HG03060 (cell line): ENCODE results near the gene FBXO42.

Experiments used
- ATAC-seq: cut with Tn5 transposase; IDR thresholded peaks from one replicate; pipeline ENCODE4 v1.9.1; 2021; ENCODE audit warnings: low read depth, moderate number of reproducible peaks; ENCODE audit not compliant: unreplicated experiment

FBXO42 gene

DNA sequence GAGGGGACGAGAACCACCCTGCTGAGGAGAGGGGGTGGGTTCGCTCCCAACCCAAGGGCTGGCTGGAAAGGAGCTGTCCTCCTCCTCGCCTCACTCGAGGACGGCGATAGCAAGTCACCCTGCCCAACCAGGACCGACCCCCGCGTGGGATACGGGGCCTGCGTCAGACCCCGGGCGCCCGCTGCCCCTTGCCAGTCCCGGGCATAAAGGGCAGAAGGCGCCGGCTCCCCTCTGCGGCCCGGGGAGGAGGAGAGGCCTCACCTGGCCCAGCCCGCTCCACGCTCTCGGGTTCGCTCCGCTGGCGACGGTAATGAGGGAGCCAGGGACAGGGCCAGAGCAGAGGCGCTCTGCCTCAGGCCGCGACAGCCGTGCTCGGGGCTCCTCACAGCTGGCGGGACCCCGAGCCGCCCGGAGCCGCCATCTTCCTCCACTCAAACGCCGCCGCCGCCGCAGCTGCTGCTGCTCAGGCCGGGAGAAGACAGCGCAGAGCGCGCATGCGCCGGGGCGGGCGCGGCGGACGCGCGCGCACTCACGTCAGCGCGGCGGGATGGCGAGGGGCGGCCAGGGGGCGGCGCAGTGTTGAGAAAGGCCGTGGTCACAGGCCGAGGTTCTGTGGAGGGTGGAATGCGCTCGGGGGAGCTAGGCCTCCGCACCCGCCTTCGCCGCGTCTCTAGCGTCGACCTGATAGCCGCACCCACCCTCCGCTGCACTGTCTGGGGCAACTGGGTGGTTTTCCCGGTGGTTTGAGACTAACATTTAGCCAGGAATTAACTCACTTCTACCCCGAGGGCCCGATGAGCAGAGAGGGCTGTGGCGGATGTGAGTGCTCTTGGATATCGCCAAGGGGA lies at the start of gene FBXO42:
FBXO42 (minus strand) TSS at position 487 of the 848 bp plus-strand sequence. CDS start 37,062 bp downstream, outside the sequence.
- ATAC-seq: peak; percentile 81

DNA sequence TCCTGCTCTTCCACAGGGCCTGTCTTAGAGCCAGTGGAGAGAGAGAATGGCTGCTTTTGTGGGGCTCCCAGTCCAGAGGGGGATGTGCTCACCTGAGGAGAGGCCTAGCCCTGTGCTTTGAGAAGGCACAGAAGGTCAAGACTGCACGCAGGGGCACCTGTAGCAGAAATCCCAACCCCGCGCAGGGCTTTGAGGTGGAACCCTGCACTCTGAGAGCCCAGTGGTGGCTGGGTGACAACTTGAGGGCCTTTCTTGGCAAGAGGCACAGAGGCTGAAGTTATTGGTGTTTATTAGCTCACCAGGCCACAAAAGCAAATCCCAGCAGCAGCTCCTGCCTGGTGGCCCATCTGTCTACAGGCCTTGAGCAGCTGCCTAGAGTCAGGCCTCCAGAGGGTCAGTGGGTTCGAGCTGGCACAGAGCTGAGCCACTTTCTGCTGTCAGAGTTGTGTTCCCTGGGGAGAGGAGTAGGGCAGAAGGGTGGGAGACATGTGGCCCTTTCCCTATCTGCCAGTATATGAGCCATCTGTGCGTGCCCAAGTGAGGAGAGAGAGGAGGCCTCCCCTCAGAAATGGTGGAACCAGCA lies 46.2 kb upstream of the FBXO42 start:
- ATAC-seq: no peak

DNA sequence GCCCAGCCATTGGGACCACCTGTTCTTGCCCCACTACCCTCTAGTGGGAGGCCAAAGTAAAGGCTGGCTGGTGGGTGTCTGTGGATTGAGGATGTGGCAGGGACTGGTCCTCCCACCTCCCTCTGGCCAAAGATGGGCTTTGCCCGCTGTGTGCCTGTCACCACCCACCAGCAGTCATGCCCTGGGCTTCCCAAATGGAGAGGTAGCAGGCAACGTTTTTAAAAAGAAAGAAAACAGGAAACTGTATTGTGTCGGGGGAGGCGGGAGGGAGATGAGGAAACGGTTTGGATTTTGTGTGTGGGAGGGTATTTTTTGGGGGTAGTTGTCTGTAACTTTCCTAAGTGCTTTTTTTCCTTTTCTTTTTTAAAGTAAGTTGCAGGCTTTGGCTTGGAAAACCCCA lies 44.8 kb upstream of the FBXO42 start:
- no peak for ATAC-seq

DNA sequence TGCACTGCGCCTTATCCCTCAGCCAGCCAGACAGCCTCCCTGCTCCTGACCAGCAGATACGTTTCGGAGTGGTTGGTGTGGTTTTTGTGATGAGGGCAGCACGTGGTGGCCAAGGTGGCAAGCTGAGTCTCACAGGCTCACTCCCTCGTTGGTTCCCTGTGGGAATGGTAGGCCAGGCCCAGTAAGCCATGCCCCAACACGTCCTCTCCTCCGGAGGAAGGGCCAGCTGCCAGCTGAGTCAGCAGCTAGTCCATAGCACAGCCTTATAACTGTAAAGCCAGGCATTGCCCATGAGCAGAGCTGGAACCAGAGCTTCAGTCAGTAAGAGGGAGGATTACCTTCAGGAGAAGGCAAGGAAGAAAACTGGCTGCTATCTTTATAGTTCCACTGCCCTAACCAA lies 44.3 kb upstream of the FBXO42 start:
- ATAC-seq: no peak

DNA sequence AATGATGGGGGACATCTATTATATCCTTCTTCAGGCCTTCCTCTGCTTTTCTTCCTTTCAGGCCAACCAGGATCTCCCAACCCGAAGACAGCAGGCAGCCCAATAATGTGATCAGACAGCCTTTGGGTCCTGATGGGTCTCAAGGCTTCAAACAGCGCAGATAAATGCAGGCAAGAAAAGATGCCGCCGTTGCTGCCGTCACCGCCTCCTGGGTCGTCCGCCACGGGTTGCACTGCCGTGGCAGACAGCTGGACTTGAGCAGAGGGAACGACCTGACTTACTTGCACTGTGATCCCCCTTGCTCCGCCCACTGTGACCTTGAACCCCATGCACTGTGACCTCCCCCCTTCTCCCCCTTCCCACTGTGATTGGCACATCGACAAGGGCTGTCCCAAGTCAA lies 42.7 kb upstream of the FBXO42 start:
- ATAC-seq: no peak

DNA sequence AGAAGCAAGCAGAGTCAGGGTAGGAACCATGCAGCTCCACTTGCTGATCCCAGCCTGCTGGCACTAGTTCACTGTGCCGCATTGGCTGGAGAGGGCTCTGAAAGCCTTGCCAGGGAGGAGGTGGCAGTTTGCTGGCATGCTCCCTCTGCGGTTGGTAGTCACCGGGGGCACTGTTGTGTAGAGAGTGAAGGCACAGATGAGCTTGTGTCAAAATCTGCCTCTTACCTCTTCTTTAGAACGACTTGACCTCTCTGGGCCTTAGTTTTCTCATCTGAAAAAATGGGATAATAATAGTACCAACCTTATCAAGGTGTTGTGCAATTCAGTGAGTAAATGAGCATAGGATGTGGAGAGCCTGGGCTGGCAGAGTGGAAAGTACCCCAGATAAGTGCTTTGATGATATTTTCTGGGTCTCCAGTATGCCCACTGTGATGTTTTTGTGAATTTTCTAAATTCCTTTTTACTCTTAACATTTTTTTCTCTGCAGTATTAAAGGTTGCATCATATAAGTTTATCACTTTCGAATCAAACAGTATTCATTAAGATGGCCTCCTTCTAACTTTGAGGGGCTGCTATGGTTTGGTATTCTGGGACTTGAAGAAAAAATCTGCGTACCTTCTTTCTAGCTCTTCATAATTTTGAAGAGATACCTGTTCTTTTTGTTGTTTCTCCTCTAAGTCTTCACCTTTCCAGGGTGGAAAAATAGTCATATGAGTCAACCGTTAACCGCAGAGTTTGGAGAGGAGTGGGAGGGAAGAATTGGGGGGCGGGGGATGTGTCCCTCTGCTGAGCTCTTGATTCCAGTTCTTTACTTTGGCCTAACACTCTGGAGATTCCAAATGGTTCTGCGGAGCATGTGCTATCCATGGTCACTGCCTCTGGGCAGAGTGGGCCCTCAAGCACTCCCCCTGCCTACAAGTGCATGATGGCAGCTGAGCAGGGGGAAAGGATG lies 41.6 kb upstream of the FBXO42 start:
- ATAC-seq: no peak

DNA sequence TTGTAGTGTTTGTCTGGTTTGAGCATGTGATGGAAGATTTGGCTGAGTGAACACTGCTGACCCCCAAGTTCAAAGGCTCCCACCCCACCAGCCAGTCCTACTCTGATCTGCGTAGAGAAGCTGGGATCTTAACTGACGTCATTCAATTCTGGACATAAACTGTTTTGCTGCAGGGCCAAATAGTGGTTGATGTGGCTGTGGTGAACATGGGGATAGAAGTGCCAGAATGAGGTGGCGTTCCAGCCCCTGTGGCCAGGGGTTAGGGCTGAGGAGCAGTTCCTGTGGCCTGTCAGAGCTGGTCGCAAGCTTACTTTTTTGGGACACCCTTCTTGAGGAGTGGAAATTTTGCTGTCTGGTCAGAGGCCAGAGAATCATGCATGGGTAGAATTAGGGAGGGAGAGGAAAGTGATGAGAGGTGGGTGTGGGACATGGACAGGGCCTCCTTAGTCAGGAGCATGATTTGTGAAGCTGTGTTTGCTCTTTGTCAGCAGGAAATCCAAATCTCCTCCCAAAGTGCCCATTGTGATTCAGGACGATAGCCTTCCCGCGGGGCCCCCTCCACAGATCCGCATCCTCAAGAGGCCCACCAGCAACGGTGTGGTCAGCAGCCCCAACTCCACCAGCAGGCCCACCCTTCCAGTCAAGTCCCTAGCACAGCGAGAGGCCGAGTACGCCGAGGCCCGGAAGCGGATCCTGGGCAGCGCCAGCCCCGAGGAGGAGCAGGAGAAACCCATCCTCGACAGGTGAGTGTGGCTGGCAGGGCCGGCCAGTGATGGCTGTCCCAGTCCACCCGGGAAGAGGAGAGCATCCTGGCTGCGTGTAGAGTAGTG lies 40.7 kb upstream of the FBXO42 start:
- ATAC-seq: no peak

DNA sequence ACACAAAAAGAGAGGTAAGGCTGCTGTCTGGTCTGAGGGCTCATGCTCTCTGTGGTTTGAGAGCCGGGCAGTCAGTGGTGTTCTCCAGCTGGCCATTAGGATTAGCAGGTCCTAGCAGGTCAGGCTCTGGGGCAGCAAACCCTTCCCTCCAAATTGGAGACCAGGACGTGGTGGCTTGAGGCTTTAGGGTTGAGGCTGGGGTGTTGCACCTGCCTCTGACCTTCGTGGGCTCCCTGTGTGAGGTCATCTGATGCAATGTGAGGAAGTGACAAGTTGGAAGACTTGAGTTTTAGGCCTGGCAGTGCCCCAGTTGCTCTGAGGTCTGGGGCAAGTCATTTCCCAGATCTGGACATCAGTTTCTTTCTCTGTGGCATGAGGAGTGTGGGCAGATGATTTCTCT lies 39.1 kb upstream of the FBXO42 start:
- no peak for ATAC-seq

DNA sequence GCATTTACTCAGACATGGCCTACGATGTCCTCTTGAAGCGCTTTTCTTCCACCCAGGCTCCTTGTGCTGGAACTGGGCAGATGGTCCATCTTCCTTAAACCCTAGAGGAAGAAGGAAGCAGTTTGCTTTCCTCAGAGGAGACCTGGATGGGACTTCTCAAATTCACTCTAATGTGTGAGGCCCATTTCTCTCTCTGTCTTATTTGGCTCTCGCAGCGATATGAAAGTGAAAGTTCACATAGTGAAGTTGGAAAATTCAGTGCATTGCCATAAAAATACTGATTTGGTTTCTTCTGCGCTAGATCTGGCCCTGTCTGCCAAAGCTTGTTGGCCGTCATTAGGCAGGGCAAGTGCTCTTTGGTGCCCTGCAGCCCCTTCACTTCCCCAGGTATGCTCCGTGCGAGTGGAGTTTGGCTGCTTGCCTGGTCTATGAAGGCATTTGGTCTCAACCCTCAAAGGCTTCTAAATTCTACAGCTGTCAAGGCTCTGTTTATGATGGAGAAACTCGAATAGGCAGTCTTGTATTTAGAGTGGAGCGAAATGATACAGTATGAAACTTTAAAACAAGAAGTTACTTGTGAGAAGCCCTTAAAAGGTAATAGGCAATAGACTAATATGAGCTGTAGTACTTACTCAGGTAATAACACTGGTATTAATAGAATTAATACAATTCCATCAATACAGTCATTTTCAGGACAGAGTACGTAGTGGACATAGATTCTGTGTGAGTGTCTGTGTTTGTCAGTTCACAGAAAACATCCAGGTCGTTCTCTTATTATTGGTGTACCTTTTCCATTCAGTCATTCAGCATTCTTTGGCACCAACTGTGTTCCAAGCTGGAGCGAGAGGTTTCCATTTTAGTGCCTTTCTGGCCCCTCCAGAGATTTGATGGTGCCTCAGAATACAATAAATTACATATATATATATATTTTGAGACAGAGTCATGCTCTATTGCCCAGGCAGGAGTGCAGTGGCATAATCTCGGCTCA lies 35.2 kb upstream of the FBXO42 start:
- ATAC-seq: no peak

DNA sequence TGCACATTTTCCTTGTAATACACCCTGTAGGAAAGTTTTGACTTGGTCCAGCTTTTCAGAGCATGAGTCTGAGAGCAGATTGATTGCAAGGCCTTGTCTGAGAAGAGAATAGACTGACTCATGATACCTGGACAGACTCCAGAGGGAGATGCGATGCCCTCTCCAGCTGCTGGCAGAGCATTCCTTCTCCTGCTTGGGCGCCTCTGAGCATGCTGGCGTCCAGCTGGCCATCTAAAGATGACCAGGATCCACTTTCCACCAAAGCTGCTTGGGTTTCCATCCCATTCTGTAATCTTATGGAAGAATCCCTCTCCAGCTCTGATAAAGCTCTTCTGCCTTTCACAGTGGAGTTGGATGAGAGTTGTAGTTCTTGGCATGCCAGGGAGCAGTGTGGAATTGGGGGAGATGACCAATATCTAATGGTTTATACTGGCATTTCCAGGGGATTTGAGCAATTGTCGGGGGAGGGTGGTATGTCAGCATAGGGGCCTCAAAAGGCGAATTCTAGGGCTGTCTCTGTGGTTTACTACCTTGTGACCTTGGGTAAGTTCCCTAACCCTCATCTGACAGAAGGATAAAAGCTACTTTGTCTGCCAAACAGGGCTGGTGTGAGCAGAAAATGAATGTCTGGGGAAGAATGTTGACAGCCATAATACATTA lies 34.3 kb upstream of the FBXO42 start:
- ATAC-seq: no peak

DNA sequence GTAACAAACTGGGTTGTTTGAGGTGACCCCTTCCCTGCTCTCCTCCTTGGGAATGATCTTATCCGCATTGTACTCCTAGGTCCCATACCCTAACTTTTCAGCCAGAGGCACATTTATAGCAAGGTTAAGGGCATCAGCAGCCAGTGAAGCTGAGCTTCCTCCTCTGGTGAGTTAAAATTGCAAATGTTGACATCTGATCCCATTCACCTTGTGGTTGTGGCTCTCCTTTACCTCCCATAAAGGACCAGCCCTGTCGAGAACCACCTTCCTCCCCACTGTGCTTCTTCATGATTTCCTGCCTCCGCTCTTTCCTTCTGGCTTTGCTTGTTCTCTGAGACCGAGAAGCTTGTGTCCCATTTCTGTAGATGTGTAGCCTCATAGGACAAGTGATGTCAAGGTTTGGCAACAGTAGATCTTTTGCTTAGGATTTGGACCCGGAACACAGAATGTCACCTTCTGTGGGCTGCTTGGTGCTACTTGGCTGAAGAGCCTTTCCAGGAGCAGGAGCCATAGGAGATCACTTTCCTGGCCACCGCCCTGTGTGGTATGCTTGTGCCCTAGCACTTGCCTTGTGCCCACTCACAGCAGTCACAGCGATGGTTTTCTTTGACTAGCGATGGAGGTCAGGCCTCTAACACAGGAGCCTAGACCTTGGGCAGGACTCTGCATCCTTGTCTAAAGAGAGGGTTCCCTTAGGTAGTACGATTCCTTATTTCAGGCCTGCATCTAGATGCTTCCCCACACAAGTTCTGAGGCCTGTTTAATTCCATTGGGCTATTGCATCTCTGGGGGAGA lies 33.6 kb upstream of the FBXO42 start:
- no peak for ATAC-seq

DNA sequence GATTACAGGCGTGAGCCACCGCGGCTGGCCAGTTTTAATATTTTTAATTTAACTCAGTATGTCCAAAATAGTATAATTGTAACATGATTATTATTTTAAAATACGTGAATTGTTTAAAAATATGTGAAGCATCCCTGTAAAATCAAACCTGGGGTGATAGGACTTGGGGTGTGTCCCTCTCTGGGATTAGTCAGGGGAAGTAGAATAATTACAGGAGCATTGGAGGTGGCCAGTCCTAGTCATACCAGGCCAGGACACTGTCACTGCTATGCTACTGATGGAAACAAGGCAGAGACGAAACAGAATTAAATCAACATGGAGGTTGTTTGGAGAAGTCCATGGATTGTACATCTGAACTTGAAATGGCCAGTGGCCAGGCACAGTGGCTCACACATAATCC lies 31.6 kb upstream of the FBXO42 start:
- no peak for ATAC-seq

DNA sequence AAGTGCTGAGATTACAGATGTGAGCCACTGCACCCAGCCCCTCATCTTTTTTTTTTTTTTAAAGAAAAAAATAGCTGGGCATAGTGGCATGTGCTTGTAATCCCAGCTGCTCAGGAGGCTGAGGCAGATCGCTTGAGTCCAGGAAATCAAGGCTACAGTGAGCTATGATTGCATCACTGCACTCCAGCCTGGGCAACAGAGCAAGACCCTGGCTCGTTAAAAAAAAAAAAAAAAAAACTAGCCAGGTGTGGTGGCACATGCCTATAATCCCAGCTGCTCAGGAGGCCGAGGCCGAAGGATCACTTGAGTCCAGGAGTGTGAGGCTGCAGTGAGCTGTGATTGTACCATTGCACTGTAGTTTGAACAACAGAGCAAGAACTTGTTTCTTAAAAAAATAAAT lies 28.6 kb upstream of the FBXO42 start:
- no peak for ATAC-seq

DNA sequence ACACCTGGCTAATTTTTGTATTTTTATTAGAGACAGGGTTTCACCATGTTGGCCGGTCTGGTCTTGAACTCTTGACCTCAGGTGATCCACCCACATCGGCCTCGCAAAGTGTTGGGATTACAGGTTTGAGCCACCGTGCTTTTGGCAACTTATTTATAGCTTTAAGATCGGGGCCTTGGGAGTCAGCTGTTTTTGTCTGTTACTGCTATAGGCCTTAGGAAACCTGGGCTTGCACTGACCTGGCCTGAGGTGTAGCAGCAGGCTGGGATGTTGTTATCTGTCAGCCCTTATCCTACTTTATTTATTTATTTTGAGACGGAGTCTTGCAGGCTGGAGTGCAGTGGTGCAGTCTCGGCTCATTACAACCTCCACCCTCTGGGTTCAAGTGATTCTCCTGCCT lies 26.2 kb upstream of the FBXO42 start:
- ATAC-seq: no peak

DNA sequence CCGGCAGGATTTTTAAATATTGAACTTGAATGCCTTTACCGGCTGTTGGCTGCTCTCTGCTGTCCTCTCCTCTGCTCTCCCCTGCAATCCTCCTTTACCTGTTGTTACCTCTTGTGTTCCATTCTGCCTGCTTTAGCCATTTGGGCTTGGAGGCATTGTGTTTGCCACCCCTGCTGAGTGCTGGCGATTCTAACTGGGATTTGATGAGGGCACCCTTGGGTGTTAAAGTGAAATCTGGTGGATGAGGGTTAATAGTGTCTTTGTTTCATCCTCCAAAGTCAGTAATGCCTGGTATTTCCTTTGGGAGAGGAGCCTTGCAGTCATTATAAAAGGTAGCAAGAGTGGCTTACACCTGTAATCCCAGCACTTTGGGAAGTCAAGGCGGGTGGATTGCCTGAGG lies 24.7 kb upstream of the FBXO42 start:
- no peak for ATAC-seq

DNA sequence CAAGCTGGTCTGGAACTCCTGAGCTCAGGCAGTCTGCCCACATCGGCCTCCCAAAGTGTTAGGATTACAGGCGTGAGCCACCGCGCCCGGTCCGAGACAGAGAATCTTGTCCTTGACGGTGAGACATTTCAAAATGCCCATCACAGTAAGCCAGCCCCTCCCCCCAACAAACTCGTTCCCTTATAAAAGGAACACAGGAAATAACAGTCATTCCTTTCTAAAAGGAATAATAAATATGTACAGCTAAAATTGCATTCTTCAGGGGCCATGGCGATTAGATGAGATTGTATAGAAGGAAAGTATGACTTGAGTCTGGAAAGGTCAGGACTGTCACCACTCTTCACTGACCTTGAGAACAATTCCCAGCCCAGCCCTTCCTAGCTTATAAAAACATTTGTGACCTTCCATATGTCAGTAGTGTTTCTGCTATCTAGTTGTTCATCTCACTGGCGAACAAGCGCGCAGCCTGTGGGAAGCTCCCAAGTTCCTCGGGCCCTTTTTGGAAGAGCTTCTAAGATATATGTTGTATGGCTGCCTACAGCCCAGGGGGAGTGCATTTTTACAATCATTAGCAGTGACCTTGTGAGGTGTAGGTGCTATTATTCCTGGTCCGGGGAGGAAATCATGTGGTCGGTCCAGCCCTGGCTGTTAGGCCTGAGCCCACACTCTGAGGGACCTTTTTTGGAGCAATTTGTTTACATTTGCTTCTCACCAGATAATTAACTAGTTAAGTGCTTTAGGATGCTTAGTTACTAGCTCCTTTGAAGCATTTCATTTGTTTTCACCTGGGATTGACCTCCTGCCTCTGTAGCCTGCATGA lies 23.5 kb upstream of the FBXO42 start:
- no peak for ATAC-seq

DNA sequence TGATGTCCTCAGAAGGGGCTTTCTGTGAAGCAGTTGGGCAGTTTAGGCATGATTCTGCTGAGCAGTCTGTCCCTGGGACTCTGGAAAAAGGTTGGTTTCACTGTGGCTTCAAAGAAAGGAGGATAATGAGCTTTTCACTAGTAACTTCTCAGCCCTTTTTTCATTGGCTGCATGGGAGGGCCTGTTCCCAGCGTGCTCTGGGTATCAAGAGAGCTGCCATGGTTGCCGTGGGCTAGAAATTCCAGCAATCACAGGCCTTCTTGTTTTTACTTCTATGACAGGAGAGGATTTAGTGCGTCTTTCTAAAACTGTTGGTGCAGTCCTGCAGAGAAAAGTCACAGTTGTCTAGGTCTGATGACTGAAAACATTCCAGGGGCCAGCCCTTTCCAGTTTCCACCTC lies 22.0 kb upstream of the FBXO42 start:
- ATAC-seq: no peak
